Right ventricle myocardium superior (tissue), 1 donor: ENCODE measurements around the gene SPATA22. TPM values are rescaled to one million over a fixed set of nuclear protein-coding genes. Genes with fewer than 3 reads are reported as not detected.
"Not testable (repeated sequence)": the region's sequence is repeated elsewhere in the genome, so short reads cannot be mapped to it uniquely, and the experiment has no call there.

Experiments used
- ATAC-seq: fragments of 200-7000 bp; cut with Tn5 transposase; one replicate; pipeline ENCODE4 v1.9.1; 2020; ENCODE audit warnings: mild to moderate bottlenecking; ENCODE audit not compliant: poor library complexity
- DNase-seq: peaks from one replicate; pipeline ENCODE4 v3.0.0-alpha.2; 2020
- intact Hi-C: fragments of 100-400 bp; cut with DNase I; formaldehyde crosslinking; loops from one replicate; pipeline ENCODE4 v1.11.2; 2022
- total RNA-seq: library from RNA; stranded (reverse); fragmentation: NEBNext Ultra II Directional; extraction: Animal tissue kit (Norgen Biotek cat#: 25700); gene quantifications from one replicate; pipeline ENCODE4 v1.2.1, GENCODE V29; 2021
- donor health status: DM: no; HTN: yes; CAD: no; lungs with severe emphysema.

The SPATA22 gene
- total RNA-seq, 1 donor from 2014 or later: 0.51 TPM

GRCh38 chr17:3397801-3398200 lies 73.8 kb downstream of the SPATA22 start:
- intact Hi-C loops, ATAC-seq, DNase-seq: not testable (repeated sequence)

Other genes starting within 250 kb of the SPATA22 start
- not detected for gene OR3A1, start 173.5 kb downstream of the SPATA22 start, total RNA-seq
- 0.11 TPM for gene OR3A2, start 85.5 kb downstream of the SPATA22 start, total RNA-seq
- not detected for gene OR1E1, start 73.4 kb downstream of the SPATA22 start, total RNA-seq
- gene OR3A3, start 60.4 kb downstream of the SPATA22 start, total RNA-seq: not detected
- gene OR1E2, start 38.0 kb downstream of the SPATA22 start, total RNA-seq: not detected
- 2.5 TPM for gene ASPA, start 4.2 kb upstream of the SPATA22 start, total RNA-seq
- gene TRPV3, start 86.0 kb upstream of the SPATA22 start, total RNA-seq: 1.0 TPM
- 4.0 TPM for gene TRPV1, start 137.6 kb upstream of the SPATA22 start, total RNA-seq
- 4.7 TPM for gene SHPK, start 164.4 kb upstream of the SPATA22 start, total RNA-seq
- gene CTNS, start 164.9 kb upstream of the SPATA22 start, total RNA-seq: 5.1 TPM
- 149 TPM for gene TAX1BP3, start 196.8 kb upstream of the SPATA22 start, total RNA-seq
- gene EMC6, start 197.0 kb upstream of the SPATA22 start, total RNA-seq: 64.6 TPM
- 13.0 TPM for gene P2RX5, start 224.3 kb upstream of the SPATA22 start, total RNA-seq